HCT116 (cell line): ENCODE results near the gene OXT. TPM values are rescaled to one million over a fixed set of nuclear protein-coding genes. Genes with fewer than 3 reads are reported as not detected.

Experiments used
- ATAC-seq: fragments of 200-7000 bp; cut with Tn5 transposase; 2 replicates; pipeline ENCODE4 v1.9.1; 2020; ENCODE audit warnings: mild to moderate bottlenecking, moderate library complexity
- BruUV-seq: library from RNA; stranded (reverse); fragments of 400-500 nt; replicated peaks from 2 replicates; lab custom pipeline; 2021; lab: Mats Ljungman, UMichigan
- CTCF ChIA-PET: fragments of 300-600 bp; sonication (Branson Sonifier 250); formaldehyde crosslinking; loops from one replicate; lab custom pipeline; 2021; ENCODE audit warnings: antibody characterized with exemption; lab: Charles Lee
- POLR2A ChIA-PET: fragments of 300-600, 350-600 bp; sonication (Branson Sonifier 250); formaldehyde crosslinking; loops from one replicate; lab custom pipeline; 2021; ENCODE audit warnings: antibody characterized with exemption; lab: Charles Lee
- RAD21 ChIA-PET, 2 experiments: fragments of 300-600 bp; sonication (Branson Sonifier 250); formaldehyde crosslinking; loops; one replicate each; lab custom pipeline; 2023; ENCODE audit warnings: low total read pairs in 2 of 2; ENCODE audit not compliant: uncharacterized antibody in 2 of 2, unreplicated experiment in 2 of 2, low non-redundant PET in 1 of 2; lab: Charles Lee
- DNase-seq: peaks from one replicate; pipeline ENCODE4 v3.0.0-alpha.2; 2010; ENCODE audit warnings: low read depth, low spot score
- H2AFZ ChIP-seq: fragments of 200-600 bp; shearing (Covaris generic), sonication (generic); 2 replicates; pipeline ENCODE4 v1.6.1; 2017; ENCODE audit warnings: low read depth, mixed run types, mixed read lengths, antibody characterized with exemption, low read length; ENCODE audit not compliant: poor library complexity, severe bottlenecking
- H3K27ac ChIP-seq: 2 replicates; pipeline ENCODE4 v1.5.1; 2012; ENCODE audit warnings: low read depth, low read length
- H3K27me3 ChIP-seq: fragments of 200-600 bp; sonication (generic); 2 replicates; pipeline ENCODE4 v1.6.1; 2016; ENCODE audit warnings: mixed run types, low read length, mixed read lengths; ENCODE audit not compliant: insufficient read depth
- H3K36me3 ChIP-seq, 2 experiments: fragments of 200-500 bp in 1 of 2; fragments of 200-600 bp in 1 of 2; sonication (Bioruptor generic) in 1 of 2; sonication (generic) in 1 of 2; 2 replicates each; pipeline versions ENCODE4 v1.5.1 to v1.6.1; 2014 to 2016; ENCODE audit warnings: low read length in 2 of 2, inconsistent platforms in 1 of 2, mixed read lengths in 1 of 2, mixed run types in 1 of 2; ENCODE audit not compliant: insufficient read depth in 2 of 2, control insufficient read depth in 1 of 2
- H3K4me1 ChIP-seq, 2 experiments: fragments of 200-600 bp in 1 of 2; sonication (generic) in 1 of 2; 2 replicates each; pipeline versions ENCODE4 v1.5.1 to v1.6.1; 2012 to 2017; ENCODE audit warnings: low read length in 2 of 2, inconsistent platforms in 1 of 2, mild to moderate bottlenecking in 1 of 2, mixed read lengths in 1 of 2, mixed run types in 1 of 2, moderate library complexity in 1 of 2; ENCODE audit not compliant: insufficient read depth in 2 of 2, control insufficient read depth in 1 of 2
- H3K4me2 ChIP-seq: fragments of 200-600 bp; sonication (generic); 2 replicates; pipeline ENCODE4 v1.6.1; 2017; ENCODE audit warnings: mixed run types, low read length, mixed read lengths
- H3K4me3 ChIP-seq, 2 experiments: fragments of 200-600 bp in 1 of 2; sonication (generic) in 1 of 2; replicated peaks in 1 of 2; 2 replicates each; pipeline ENCODE4 v1.5.1; 2011 to 2016; ENCODE audit warnings: low read length in 2 of 2, control low read depth in 1 of 2, low read depth in 1 of 2, mild to moderate bottlenecking in 1 of 2, mixed read lengths in 1 of 2, mixed run types in 1 of 2
- H3K79me2 ChIP-seq: fragments of 200-600 bp; sonication (generic); 2 replicates; pipeline ENCODE4 v1.6.1; 2017; ENCODE audit warnings: mild to moderate bottlenecking, mixed run types, low read length, moderate library complexity, mixed read lengths; ENCODE audit not compliant: insufficient read depth
- H3K9ac ChIP-seq: fragments of 200-600 bp; sonication (generic); 2 replicates; pipeline ENCODE4 v1.6.1; 2016; ENCODE audit warnings: low read length, mixed read lengths
- H3K9me2 ChIP-seq: fragments of 200-600 bp; sonication (generic), shearing (Covaris generic); 2 replicates; pipeline ENCODE4 v1.6.1; 2017; ENCODE audit warnings: mixed run types, mild to moderate bottlenecking, moderate library complexity; ENCODE audit not compliant: insufficient read depth
- H3K9me3 ChIP-seq, 2 experiments: fragments of 200-500 bp in 1 of 2; fragments of 200-600 bp in 1 of 2; sonication (Bioruptor generic) in 1 of 2; sonication (generic) in 1 of 2; 2 replicates each; pipeline ENCODE4 v1.6.1; 2014 to 2017; ENCODE audit warnings: low read length in 2 of 2, mixed read lengths in 2 of 2, inconsistent platforms in 1 of 2, low read depth in 1 of 2, mild to moderate bottlenecking in 1 of 2, mixed run types in 1 of 2, moderate library complexity in 1 of 2; ENCODE audit not compliant: control insufficient read depth in 1 of 2, insufficient read depth in 1 of 2
- H4K20me1 ChIP-seq: fragments of 200-600 bp; sonication (generic), shearing (Covaris generic); 2 replicates; pipeline ENCODE4 v1.6.1; 2017; ENCODE audit warnings: mixed run types, mild to moderate bottlenecking, moderate library complexity; ENCODE audit not compliant: insufficient read depth
- CBX3 ChIP-seq: IDR thresholded peaks from 2 replicates; pipeline ENCODE4 v1.6.1; 2012; ENCODE audit warnings: low read depth
- CEBPB ChIP-seq: IDR thresholded peaks from 2 replicates; pipeline ENCODE4 v1.6.1; 2012; ENCODE audit warnings: low read depth
- ELF1 ChIP-seq: IDR thresholded peaks from 2 replicates; pipeline ENCODE4 v1.6.1; 2012; ENCODE audit warnings: low read depth, borderline replicate concordance
- EZH2 ChIP-seq: fragments of 200-600 bp; sonication (generic); IDR thresholded peaks from 2 replicates; pipeline ENCODE4 v1.6.1; 2017; ENCODE audit warnings: antibody characterized with exemption, mixed run types
- EZH2phosphoT487 ChIP-seq: fragments of 200-600 bp; IDR thresholded peaks from 2 replicates; pipeline ENCODE4 v1.6.1; 2018; ENCODE audit warnings: antibody characterized with exemption, borderline replicate concordance
- FOSL1 ChIP-seq: IDR thresholded peaks from 2 replicates; pipeline ENCODE4 v1.6.1; 2012; ENCODE audit warnings: low read depth
- JUND ChIP-seq: IDR thresholded peaks from 2 replicates; pipeline ENCODE4 v1.6.1; 2012
- POLR2A ChIP-seq: IDR thresholded peaks from 2 replicates; pipeline ENCODE4 v1.7.0; 2011; ENCODE audit warnings: borderline replicate concordance; ENCODE audit not compliant: insufficient read depth, insufficient read length; ENCODE audit errors: extremely low read depth
- POLR2AphosphoS5 ChIP-seq: IDR thresholded peaks from 2 replicates; pipeline ENCODE4 v1.6.1; 2011; ENCODE audit warnings: mild to moderate bottlenecking, low read depth, low read length, moderate library complexity
- RAD21 ChIP-seq: IDR thresholded peaks from 2 replicates; pipeline ENCODE4 v1.6.1; 2012; ENCODE audit warnings: low read depth, mild to moderate bottlenecking
- SIN3A ChIP-seq: IDR thresholded peaks from 2 replicates; pipeline ENCODE4 v1.6.1; 2012; ENCODE audit warnings: low read depth
- SP1 ChIP-seq: IDR thresholded peaks from 2 replicates; pipeline ENCODE4 v1.6.1; 2012; ENCODE audit warnings: low read depth
- TCF7L2 ChIP-seq: IDR thresholded peaks from 2 replicates; pipeline ENCODE4 v1.7.0; 2011; ENCODE audit warnings: borderline replicate concordance, inconsistent platforms; ENCODE audit not compliant: insufficient read depth, insufficient read length; ENCODE audit errors: extremely low read depth
- ZFX ChIP-seq: fragments of 450-650 bp; IDR thresholded peaks from 2 replicates; pipeline ENCODE4 v1.6.1; 2017
- ZNF274 ChIP-seq: fragments of 200-500 bp; sonication (Bioruptor generic); IDR thresholded peaks from 2 replicates; pipeline ENCODE4 v1.6.1; 2014; ENCODE audit warnings: mild to moderate bottlenecking, low read depth, low read length, inconsistent platforms
- intact Hi-C: fragments of 100-400 bp; cut with micrococcal nuclease; formaldehyde crosslinking; loops from 2 replicates; pipeline ENCODE4 v1.10.0; 2022
- total RNA-seq: library from RNA; stranded (reverse); gene quantifications from one replicate; pipeline ENCODE4 v1.2.1, GENCODE V29; 2021; ENCODE audit not compliant: unreplicated experiment
- TF ChIP-seq, protein P1 (sequence below), 3 experiments: fragments of 200-600 bp in 1 of 3; sonication (generic) in 1 of 3; IDR thresholded peaks in 2 of 3; conservative IDR thresholded peaks in 1 of 3; 2 replicates each; pipeline ENCODE4 v1.5.1; 2012 to 2017; ENCODE audit warnings: low read depth in 2 of 3, low read length in 2 of 3, antibody characterized with exemption in 1 of 3, borderline replicate concordance in 1 of 3, control low read depth in 1 of 3, mild to moderate bottlenecking in 1 of 3, mixed read lengths in 1 of 3, mixed run types in 1 of 3, moderate library complexity in 1 of 3; ENCODE audit not compliant: insufficient read depth in 1 of 3
- TF ChIP-seq, protein P2 (sequence below): IDR thresholded peaks from 2 replicates; pipeline ENCODE4 v1.6.1; 2012; ENCODE audit warnings: low read depth
- TF ChIP-seq, protein P3 (sequence below): IDR thresholded peaks from 2 replicates; pipeline ENCODE4 v1.6.1; 2012
- TF ChIP-seq, protein P4 (sequence below): IDR thresholded peaks from 2 replicates; pipeline ENCODE4 v1.6.1; 2012
- TF ChIP-seq, protein P5 (sequence below): IDR thresholded peaks from 2 replicates; pipeline ENCODE4 v1.6.1; 2011; ENCODE audit warnings: mild to moderate bottlenecking, low read length, moderate library complexity; ENCODE audit not compliant: insufficient replicate concordance; ENCODE audit errors: extremely low read depth

Gene OXT
- total RNA-seq, 1 experiment from 2014 or later, result not detected

DNA sequence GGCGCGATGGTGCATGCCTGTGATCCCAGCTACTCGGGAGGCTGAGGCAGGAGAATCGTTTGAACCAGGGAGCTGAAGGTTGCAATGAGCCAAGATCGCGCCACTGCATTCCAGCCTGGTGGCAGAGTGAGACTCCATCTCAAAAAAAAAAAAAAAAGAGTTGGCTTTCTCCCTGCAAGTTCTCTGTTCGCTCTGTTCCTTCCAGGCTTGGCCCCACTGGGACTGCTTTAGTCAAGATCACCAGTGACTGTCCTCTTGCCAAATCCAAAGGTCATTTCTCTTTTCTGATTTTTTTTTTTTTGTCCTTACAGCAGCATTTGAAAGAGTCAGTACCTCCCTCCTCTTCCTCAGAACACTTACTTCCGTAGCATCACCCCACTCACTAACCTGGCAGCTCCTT lies 38.8 kb upstream of the OXT start:
- POLR2A ChIA-PET, result no interaction called here
- CTCF ChIA-PET, result no interaction called here
- no TSS peak for BruUV-seq

More for the DNA sequence above, 38.8 kb upstream of the OXT start:
- no peak overlapping the region for H2AFZ ChIP-seq
- H3K27ac ChIP-seq, result no peak overlapping the region
- H4K20me1 ChIP-seq, result no peaks in the 10 kb centered on the region
- intact Hi-C loops, result no loop called here
- DNase-seq (no peak), ATAC-seq (no peak)
- RAD21 ChIA-PET, result no interaction called here
- no peaks in the 10 kb centered on the region for H3K79me2 ChIP-seq
- H3K4me2 ChIP-seq, result no peak overlapping the region
- H3K9me2 ChIP-seq, result no peaks in the 10 kb centered on the region
- H3K27me3 ChIP-seq, result no peaks in the 10 kb centered on the region
- no peak overlapping the region for H3K9ac ChIP-seq
- no peak for TF ChIP-seq POLR2A
- TF ChIP-seq CBX3, result no peak
- TF ChIP-seq, protein P1, sequence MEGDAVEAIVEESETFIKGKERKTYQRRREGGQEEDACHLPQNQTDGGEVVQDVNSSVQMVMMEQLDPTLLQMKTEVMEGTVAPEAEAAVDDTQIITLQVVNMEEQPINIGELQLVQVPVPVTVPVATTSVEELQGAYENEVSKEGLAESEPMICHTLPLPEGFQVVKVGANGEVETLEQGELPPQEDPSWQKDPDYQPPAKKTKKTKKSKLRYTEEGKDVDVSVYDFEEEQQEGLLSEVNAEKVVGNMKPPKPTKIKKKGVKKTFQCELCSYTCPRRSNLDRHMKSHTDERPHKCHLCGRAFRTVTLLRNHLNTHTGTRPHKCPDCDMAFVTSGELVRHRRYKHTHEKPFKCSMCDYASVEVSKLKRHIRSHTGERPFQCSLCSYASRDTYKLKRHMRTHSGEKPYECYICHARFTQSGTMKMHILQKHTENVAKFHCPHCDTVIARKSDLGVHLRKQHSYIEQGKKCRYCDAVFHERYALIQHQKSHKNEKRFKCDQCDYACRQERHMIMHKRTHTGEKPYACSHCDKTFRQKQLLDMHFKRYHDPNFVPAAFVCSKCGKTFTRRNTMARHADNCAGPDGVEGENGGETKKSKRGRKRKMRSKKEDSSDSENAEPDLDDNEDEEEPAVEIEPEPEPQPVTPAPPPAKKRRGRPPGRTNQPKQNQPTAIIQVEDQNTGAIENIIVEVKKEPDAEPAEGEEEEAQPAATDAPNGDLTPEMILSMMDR (IDR thresholded peaks at IDR 0.05 in 2 of 3, conservative IDR thresholded peaks at IDR 0.05 in 1 of 3; ENCODE audit: borderline replicate concordance in 1 of 3, insufficient read depth in 1 of 3, low read depth in 2 of 3, low read length in 2 of 3), result no peak
- TF ChIP-seq, protein P2, sequence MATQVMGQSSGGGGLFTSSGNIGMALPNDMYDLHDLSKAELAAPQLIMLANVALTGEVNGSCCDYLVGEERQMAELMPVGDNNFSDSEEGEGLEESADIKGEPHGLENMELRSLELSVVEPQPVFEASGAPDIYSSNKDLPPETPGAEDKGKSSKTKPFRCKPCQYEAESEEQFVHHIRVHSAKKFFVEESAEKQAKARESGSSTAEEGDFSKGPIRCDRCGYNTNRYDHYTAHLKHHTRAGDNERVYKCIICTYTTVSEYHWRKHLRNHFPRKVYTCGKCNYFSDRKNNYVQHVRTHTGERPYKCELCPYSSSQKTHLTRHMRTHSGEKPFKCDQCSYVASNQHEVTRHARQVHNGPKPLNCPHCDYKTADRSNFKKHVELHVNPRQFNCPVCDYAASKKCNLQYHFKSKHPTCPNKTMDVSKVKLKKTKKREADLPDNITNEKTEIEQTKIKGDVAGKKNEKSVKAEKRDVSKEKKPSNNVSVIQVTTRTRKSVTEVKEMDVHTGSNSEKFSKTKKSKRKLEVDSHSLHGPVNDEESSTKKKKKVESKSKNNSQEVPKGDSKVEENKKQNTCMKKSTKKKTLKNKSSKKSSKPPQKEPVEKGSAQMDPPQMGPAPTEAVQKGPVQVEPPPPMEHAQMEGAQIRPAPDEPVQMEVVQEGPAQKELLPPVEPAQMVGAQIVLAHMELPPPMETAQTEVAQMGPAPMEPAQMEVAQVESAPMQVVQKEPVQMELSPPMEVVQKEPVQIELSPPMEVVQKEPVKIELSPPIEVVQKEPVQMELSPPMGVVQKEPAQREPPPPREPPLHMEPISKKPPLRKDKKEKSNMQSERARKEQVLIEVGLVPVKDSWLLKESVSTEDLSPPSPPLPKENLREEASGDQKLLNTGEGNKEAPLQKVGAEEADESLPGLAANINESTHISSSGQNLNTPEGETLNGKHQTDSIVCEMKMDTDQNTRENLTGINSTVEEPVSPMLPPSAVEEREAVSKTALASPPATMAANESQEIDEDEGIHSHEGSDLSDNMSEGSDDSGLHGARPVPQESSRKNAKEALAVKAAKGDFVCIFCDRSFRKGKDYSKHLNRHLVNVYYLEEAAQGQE, result no peak
- no peak for TF ChIP-seq EZH2
- no peak for TF ChIP-seq SIN3A
- no peak for TF ChIP-seq RAD21
- no peak for TF ChIP-seq ZFX
- TF ChIP-seq, protein P3, sequence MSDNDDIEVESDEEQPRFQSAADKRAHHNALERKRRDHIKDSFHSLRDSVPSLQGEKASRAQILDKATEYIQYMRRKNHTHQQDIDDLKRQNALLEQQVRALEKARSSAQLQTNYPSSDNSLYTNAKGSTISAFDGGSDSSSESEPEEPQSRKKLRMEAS, result no peak
- TF ChIP-seq JUND, result no peak
- no peak for TF ChIP-seq POLR2AphosphoS5
- TF ChIP-seq, protein P4, sequence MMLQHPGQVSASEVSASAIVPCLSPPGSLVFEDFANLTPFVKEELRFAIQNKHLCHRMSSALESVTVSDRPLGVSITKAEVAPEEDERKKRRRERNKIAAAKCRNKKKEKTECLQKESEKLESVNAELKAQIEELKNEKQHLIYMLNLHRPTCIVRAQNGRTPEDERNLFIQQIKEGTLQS, result no peak
- no peak for TF ChIP-seq ZNF274
- no peak for TF ChIP-seq TCF7L2
- no peak for TF ChIP-seq SP1
- TF ChIP-seq, protein P5, sequence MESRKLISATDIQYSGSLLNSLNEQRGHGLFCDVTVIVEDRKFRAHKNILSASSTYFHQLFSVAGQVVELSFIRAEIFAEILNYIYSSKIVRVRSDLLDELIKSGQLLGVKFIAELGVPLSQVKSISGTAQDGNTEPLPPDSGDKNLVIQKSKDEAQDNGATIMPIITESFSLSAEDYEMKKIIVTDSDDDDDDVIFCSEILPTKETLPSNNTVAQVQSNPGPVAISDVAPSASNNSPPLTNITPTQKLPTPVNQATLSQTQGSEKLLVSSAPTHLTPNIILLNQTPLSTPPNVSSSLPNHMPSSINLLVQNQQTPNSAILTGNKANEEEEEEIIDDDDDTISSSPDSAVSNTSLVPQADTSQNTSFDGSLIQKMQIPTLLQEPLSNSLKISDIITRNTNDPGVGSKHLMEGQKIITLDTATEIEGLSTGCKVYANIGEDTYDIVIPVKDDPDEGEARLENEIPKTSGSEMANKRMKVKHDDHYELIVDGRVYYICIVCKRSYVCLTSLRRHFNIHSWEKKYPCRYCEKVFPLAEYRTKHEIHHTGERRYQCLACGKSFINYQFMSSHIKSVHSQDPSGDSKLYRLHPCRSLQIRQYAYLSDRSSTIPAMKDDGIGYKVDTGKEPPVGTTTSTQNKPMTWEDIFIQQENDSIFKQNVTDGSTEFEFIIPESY, result no peak
- TF ChIP-seq ELF1, result no peak
- no peak for TF ChIP-seq FOSL1
- no peak for TF ChIP-seq CEBPB
- no peak for TF ChIP-seq EZH2phosphoT487
- no peaks in the 10 kb centered on the region for H3K9me3 ChIP-seq
- H3K4me3 ChIP-seq, result no peak overlapping the region
- H3K4me1 ChIP-seq, result no peaks in the 10 kb centered on the region
- H3K36me3 ChIP-seq, result peaks cover 5 to 10% of the 10 kb centered on the region in 2 experiments; a peak in 3 of 4 replicates
